Gastrocnemius medialis (tissue), 4 donors: ENCODE measurements around the gene SAYSD1. TPM values are rescaled to one million over a fixed set of nuclear protein-coding genes. Genes with fewer than 3 reads are reported as not detected.

Experiments used
- ATAC-seq, 2 donors: fragments of 150-250 bp; one replicate each; pipeline ENCODE4 v1.9.1; 2016
- DNase-seq, 2 donors: peaks; one replicate each; pipeline ENCODE4 v3.0.0-alpha.2; 2019
- H3K27ac ChIP-seq, 4 donors: fragments of 200-600 bp; sonication (generic); 1 replicate in 1 of 4; 2 replicates in 3 of 4; pipeline ENCODE4 v1.5.1; 2016 to 2018; ENCODE audit warnings: mild to moderate bottlenecking in 2 of 4, moderate library complexity in 1 of 4
- H3K27me3 ChIP-seq, 3 donors: fragments of 200-600 bp; sonication (generic) in 2 of 3; 1 replicate in 1 of 3; 2 replicates in 2 of 3; pipeline versions ENCODE4 v1.5.1 to v1.6.0; 2016 to 2019; ENCODE audit warnings: mild to moderate bottlenecking in 1 of 3, moderate library complexity in 1 of 3
- H3K36me3 ChIP-seq, 2 donors: fragments of 200-600 bp; sonication (generic) in 1 of 2; one replicate each; pipeline ENCODE4 v1.5.1; 2017 to 2018
- H3K4me1 ChIP-seq, 2 donors: fragments of 200-600 bp; sonication (generic) in 1 of 2; one replicate each; pipeline ENCODE4 v1.5.1; 2016 to 2017; ENCODE audit warnings: mild to moderate bottlenecking in 2 of 2
- H3K4me3 ChIP-seq, 4 donors: fragments of 200-600 bp; sonication (generic) in 3 of 4; 1 replicate in 1 of 4; 2 replicates in 3 of 4; pipeline ENCODE4 v1.5.1; 2016 to 2019; ENCODE audit warnings: mild to moderate bottlenecking in 2 of 4
- H3K9me3 ChIP-seq, 3 donors: fragments of 200-600 bp; sonication (generic) in 2 of 3; 1 replicate in 1 of 3; 2 replicates in 2 of 3; pipeline ENCODE4 v1.5.1; 2016 to 2019
- CTCF ChIP-seq, 5 experiments: fragments of 450-650 bp in 3 of 5; fragments of 200-600 bp in 2 of 5; sonication (generic) in 2 of 5; IDR thresholded peaks in 4 of 5; conservative IDR thresholded peaks in 1 of 5; 1 replicate in 4 of 5; 2 replicates in 1 of 5; pipeline ENCODE4 v1.5.1; 2016 to 2019; ENCODE audit warnings: antibody characterized with exemption in 5 of 5, mild to moderate bottlenecking in 3 of 5, moderate library complexity in 3 of 5
- POLR2A ChIP-seq, 2 donors: fragments of 450-650 bp; IDR thresholded peaks; one replicate each; pipeline ENCODE4 v1.6.1; 2017; ENCODE audit warnings: antibody characterized with exemption in 2 of 2, mild to moderate bottlenecking in 2 of 2, moderate library complexity in 2 of 2
- in situ Hi-C, 4 donors: fragments of 200-750 bp; cut with MboI; loops; one replicate each; pipeline versions ENCODE4 v1.15.0 to v1.8.0; 2017; ENCODE audit warnings: low sequenced_read_pairs in 4 of 4
- intact Hi-C: fragments of 100-400 bp; cut with DNase I; formaldehyde crosslinking; loops from one replicate; pipeline ENCODE4 v1.15.1; 2023; ENCODE audit warnings: low total_unique reads
- total RNA-seq, 4 donors: library from RNA; depleted of rRNA; stranded (reverse); fragments of >200 nt; gene quantifications; one replicate each; pipeline versions ENCODE4 v1.1.0 to v1.2.3, GENCODE V29; 2016

Gene SAYSD1
- total RNA-seq, 4 donors from 2014 or later: 6.4 to 12.9 (median 10.4) TPM

GRCh38 chr6:39100358-39100757 is 14.6 kb downstream of the SAYSD1 start:
- H3K9me3 ChIP-seq: no peaks in the 10 kb centered on the region
- no peak overlapping the region for H3K4me3 ChIP-seq
- DNase-seq: no peak
- ATAC-seq: no peak
- in situ Hi-C loops: no loop called here
- no peak overlapping the region for H3K27ac ChIP-seq
- H3K27me3 ChIP-seq: no peaks in the 10 kb centered on the region
- TF ChIP-seq CTCF (IDR thresholded peaks at IDR 0.05 in 4 of 5, conservative IDR thresholded peaks at IDR 0.05 in 1 of 5) (no peak), POLR2A (IDR thresholded peaks at IDR 0.05) (no peak)
- intact Hi-C loops: no loop called here
- H3K36me3 ChIP-seq: peaks cover 0 to 7% of the 10 kb centered on the region in 2 donors
- H3K4me1 ChIP-seq: no peaks in the 10 kb centered on the region

GRCh38 chr6:39095578-39095977 is 19.4 kb downstream of the SAYSD1 start:
- no peak for TF ChIP-seq POLR2A (IDR thresholded peaks at IDR 0.05)
- TF ChIP-seq CTCF (IDR thresholded peaks at IDR 0.05 in 4 of 5, conservative IDR thresholded peaks at IDR 0.05 in 1 of 5): no peak
- ATAC-seq: no peak

GRCh38 chr6:39093149-39093708 is 21.8 kb downstream of the SAYSD1 start:
- intact Hi-C loops (no loop called here), in situ Hi-C loops (no loop called here)
- Histone ChIP-seq H3K27ac (no peak overlapping the region), H3K9me3 (no peaks in the 10 kb centered on the region), H3K4me3 (no peak overlapping the region), H3K36me3 (no peaks in the 10 kb centered on the region), H3K4me1 (peaks cover 13 to 17% of the 10 kb centered on the region in 2 donors), H3K27me3 (no peaks in the 10 kb centered on the region)
- no peak for DNase-seq
- ATAC-seq: no peak
- TF ChIP-seq CTCF (IDR thresholded peaks at IDR 0.05 in 4 of 5, conservative IDR thresholded peaks at IDR 0.05 in 1 of 5) (no peak), POLR2A (IDR thresholded peaks at IDR 0.05) (no peak)

More at GRCh38 chr6:39095578-39095977, 19.4 kb downstream of the SAYSD1 start:
- Histone ChIP-seq H3K27ac (no peak overlapping the region), H3K9me3 (no peaks in the 10 kb centered on the region), H3K36me3 (no peaks in the 10 kb centered on the region), H3K27me3 (no peaks in the 10 kb centered on the region), H3K4me1 (no peaks in the 10 kb centered on the region), H3K4me3 (no peak overlapping the region)
- in situ Hi-C loops (no loop called here), intact Hi-C loops (no loop called here)
- DNase-seq: no peak

- H3K27me3 ChIP-seq: no peaks in the 10 kb centered on the region
- no peaks in the 10 kb centered on the region for H3K36me3 ChIP-seq
- no peaks in the 10 kb centered on the region for H3K9me3 ChIP-seq
- no peak for DNase-seq
- H3K4me3 ChIP-seq: no peak overlapping the region
- no peak for ATAC-seq
- in situ Hi-C loops: no loop called here
- TF ChIP-seq POLR2A (IDR thresholded peaks at IDR 0.05) (no peak), CTCF (IDR thresholded peaks at IDR 0.05 in 4 of 5, conservative IDR thresholded peaks at IDR 0.05 in 1 of 5) (no peak)
- H3K27ac ChIP-seq: no peak overlapping the region
- intact Hi-C loops: no loop called here
- peaks cover 24 to 28% of the 10 kb centered on the region in 2 donors for H3K4me1 ChIP-seq
Measured at GRCh38 chr6:39092124-39092523, 22.9 kb downstream of the SAYSD1 start.

GRCh38 chr6:39091220-39091619 is 23.8 kb downstream of the SAYSD1 start:
- Histone ChIP-seq H3K36me3 (no peaks in the 10 kb centered on the region), H3K9me3 (no peaks in the 10 kb centered on the region), H3K27ac (no peak overlapping the region), H3K4me1 (peaks cover 24 to 37% of the 10 kb centered on the region in 2 donors), H3K4me3 (no peak overlapping the region), H3K27me3 (no peaks in the 10 kb centered on the region)
- DNase-seq: no peak
- ATAC-seq: no peak
- no peak for TF ChIP-seq CTCF (IDR thresholded peaks at IDR 0.05 in 4 of 5, conservative IDR thresholded peaks at IDR 0.05 in 1 of 5)
- no peak for TF ChIP-seq POLR2A (IDR thresholded peaks at IDR 0.05)
- intact Hi-C loops: no loop called here
- in situ Hi-C loops: no loop called here
